ENCODE results near the gene TFAP2C.

GRCh38 chr20:56590888-56591287, 38.2 kb upstream of the TFAP2C start:
- no peak for TF ChIP-seq CTCF (IDR thresholded peaks at IDR 0.05; ENCODE audit: low read depth, low read length, missing input control)
- TF ChIP-seq YY1 (IDR thresholded peaks at IDR 0.05): no peak
- TF ChIP-seq FOXA1 (IDR thresholded peaks at IDR 0.05): no peak
- no peak for TF ChIP-seq TAF1 (conservative IDR thresholded peaks at IDR 0.05)
- TF ChIP-seq SP1 (IDR thresholded peaks at IDR 0.05): no peak
- TF ChIP-seq EGR1 (IDR thresholded peaks at IDR 0.05; ENCODE audit: low read depth in 2 of 2): no peak
- TF ChIP-seq RAD21 (IDR thresholded peaks at IDR 0.05): no peak
- no peak for TF ChIP-seq REST (IDR thresholded peaks at IDR 0.05)
